HG02885 (cell line): ENCODE measurements around the gene GNG12.

Experiments used
- ATAC-seq: cut with Tn5 transposase; IDR thresholded peaks from one replicate; pipeline ENCODE4 v1.9.1; 2021; ENCODE audit warnings: mild to moderate bottlenecking; ENCODE audit not compliant: unreplicated experiment, poor library complexity

Gene GNG12

DNA sequence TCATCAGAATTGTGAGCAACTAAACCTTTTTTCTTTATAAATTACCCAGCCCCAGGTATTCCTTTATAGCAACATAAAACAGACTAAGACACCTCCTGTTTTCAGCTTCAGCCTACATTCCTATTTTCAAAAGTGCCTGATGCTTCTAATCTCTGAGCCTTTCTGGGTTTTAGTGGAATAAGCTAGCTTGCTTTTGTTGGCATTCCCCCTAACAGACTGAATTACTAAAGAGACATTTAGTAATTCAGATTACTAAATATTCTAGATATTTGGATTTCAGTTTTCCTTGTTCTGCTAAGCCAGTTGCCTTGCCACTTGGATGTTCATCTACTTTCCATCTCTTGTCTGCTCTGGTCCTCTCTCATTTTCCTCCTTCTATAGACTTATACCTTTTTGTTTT is 10.5 kb upstream of the GNG12 start:
- ATAC-seq, result no peak

DNA sequence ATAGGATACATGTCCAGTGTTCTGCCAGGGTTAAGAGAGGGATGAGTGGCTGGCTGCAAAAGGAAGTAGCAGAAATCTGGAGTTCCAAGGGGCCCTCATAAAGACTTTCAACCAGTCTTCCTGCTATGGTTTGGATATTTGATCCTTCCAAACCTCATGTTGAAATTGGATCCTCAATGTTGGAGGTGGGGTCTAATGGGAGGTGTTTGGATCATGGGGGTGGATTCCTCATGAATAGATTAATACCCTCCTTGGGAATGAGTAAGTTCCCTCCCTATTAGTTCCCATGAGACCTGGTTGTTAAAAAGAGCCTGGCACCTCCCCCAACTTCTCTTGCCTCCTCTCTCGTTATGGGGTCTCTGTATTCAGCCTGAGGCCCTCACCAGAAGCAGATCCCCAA is 10.1 kb upstream of the GNG12 start:
- ATAC-seq, result no peak

DNA sequence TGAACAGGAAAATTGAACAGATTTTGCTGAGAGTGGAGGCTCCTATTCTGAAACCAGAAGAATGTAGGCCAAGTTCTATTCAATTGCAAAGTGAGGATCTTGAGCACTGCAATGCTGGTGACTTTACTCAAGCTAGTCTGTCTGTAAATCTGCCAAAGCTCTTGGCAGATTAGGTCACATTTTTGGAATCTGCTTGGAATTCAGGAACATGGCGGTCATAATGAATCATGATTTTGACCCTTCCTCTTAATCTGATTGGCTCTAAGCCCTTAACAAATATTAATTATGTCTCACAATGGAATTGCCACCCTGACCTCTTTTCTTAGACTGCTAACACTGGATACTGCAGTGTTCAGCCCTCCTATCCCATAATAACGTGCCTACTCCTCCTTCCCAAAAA is 7.2 kb upstream of the GNG12 start:
- ATAC-seq, result no peak

DNA sequence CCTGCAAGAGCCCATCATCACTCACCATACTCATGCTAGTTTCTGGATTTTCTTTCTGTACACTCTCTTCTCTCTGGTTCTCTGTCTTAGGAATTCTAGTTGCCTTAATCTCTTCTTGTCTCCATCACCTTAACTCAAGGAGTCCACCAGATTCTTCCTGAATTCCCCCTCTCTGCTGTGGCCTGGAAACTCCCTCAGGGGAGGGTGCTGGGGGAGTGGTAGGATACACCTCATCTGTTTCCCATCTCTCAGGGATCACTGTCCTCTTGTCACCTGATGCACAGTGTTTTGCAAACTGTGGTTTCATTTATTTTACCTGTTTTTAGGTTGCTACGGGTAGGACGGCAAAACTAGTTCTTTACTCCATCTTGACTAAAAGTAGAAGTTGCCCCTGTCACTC is 6.6 kb upstream of the GNG12 start:
- no peak for ATAC-seq

DNA sequence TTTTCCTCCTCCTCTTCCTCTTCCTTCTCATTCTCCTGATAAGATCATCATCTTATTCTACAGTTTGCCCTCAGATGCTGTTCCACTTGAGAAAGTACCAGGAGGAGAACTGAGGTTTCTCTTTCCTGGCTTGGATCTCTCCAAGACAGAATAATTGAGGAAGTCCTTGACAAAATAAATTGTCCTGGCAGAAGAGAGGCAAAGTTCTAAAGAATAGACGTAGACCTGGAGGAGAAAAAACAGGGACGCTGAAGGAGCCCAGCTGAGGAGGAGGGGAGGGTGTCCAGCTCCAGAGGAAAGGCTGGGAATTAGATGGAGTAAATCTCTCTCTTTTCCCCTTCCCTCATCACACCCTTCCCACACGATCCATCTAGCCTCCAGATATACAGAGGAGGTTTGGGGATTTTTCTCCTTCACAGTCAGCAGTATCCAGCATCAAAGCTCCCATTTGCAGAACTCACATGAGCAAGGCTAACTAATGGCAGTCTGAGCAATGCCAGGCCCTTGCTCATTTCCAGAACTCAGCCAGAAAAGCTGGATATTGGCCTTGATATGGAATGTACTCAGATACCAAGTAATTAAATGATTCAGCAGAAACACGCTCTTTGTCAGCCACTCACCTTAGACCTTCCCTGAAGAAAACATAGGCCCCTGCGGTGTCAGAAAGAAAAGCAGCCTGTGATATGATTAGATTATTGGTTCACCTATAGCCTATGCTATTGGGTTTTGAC is 5.1 kb upstream of the GNG12 start:
- ATAC-seq, result no peak

DNA sequence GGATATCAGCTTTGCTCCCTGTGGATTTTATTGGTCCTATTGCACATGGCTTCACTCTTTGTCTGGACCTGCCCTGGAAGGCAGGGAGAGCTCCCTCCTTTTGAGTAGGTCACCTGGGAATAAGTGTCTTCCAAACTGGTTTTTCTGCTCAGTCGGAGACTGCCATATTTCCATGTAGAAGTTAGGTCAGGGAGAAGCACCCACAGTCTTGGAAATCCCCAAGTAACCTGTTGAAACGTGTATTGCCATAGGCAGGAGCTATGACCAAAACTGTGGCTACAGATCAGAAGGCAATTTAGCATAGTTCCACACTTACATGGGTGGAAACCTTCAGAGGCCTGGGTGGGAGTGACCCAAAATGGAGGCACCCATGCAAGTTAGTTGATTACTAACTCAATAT is 3.5 kb upstream of the GNG12 start:
- ATAC-seq, result no peak

DNA sequence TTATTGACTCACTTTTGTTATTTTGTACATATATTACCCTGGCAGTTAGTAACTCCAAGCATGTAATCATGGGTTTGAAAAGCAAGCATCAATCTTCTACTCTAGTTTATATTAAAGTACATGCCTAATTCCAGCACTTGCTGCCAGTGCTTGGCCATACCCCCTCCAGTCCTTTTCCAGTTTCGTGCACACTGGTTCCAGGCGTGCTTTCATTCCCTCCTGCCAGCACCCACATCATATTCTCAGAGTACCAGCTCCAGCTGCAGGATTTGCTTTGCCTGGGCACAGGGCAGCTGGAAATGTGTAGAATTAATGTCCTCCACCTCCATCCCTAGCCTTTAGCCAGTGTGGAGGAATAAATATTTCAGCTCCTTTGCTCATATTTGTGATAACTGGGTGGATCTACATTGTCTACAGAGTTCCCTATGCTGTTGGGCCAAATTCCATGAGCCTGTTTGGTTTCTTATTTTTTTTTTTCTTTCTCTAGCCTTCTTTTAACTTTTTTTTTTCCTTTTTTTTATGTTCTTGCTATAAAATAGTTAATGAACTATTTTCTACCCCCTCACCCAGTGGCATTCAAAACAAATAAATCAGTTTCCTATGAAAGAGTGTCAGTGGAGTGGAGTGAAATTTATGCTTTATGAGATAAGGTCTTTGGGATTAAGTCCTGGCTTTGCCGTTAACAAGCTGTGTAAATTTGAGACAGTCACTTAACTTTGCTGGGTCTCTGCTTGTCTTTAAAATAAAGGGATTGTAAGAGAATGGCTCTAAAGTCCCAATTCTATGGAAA is 2.6 kb upstream of the GNG12 start:
- no peak for ATAC-seq

DNA sequence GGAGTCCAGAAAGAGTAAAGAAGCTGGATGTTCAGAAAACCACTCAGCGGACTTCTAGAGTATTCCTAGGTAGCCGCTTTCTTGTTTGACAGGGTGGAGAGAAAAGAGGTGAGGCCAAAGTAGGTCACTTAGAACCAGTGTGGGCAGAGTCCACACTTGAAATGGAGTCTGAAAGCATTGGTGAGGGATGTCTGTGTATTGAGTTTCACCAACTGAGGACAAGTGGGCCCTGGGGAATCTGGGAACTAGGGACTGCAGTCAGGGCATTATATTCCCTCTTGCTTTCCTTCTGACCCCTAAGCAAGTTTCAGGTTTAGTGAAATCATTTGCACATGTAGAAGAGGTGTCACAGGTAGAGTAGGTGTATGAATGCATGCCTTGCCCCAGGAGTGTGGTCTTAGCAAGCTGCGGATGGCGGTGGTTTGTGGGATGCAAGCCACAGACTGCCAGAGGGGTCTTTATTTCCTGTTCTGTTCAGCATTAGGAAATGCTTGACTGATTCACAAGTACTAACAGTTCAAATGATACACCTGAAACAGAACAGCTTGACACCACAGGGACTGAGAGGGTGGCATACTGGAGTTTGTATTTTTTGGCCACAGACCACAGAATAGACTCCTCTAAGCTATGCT is 1.1 kb upstream of the GNG12 start:
- ATAC-seq, result no peak

DNA sequence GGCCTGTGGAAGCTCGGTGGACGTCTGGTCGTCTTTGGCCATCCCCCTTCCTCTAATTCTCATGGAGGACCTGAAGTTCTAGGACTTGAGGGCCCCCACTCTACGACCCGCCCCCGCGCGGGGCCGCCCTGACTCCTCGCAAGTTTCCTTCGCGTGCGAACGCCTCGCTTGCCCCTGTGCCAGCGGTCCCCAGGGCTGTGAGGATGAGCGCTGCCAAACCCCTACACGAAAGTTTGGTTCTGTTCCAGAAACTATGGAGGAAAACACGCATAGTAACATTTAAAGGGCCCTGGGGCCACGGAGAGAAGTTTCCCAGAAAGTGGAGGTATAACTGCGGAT is 304 bp upstream of the GNG12 start:
- peak; percentile 3 for ATAC-seq

DNA sequence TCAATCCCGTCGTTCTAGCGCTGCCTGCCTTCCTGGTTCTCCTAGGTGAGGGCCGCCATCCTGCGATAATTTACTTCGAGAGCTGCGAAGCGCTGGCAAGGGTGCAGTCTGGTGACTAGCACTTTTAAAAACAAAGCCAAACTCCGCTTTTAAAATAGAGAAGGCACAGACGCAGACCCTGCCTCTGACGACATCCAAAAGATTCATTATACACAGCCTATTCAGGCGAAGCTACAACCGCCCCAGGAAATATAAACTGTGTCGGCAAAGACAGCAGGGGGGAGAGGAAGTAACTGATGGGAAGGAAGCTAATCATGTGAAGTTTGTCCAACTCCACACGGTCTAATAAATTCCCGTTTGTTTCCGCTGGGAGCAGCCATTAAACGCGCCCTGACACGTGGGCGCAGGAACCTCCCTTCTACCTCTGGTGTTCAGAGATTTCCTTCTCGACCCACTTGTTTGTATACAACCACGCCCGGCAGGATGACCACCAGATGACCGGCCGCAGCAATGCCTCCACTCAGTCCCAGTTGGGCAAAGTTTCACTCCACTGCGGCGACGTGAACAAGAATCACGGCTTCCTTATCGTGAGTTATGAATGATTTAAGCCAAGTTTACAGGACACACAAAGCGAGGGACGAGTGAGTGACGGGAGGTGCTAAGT is 1.3 kb downstream of the GNG12 start:
- ATAC-seq, result no peak

DNA sequence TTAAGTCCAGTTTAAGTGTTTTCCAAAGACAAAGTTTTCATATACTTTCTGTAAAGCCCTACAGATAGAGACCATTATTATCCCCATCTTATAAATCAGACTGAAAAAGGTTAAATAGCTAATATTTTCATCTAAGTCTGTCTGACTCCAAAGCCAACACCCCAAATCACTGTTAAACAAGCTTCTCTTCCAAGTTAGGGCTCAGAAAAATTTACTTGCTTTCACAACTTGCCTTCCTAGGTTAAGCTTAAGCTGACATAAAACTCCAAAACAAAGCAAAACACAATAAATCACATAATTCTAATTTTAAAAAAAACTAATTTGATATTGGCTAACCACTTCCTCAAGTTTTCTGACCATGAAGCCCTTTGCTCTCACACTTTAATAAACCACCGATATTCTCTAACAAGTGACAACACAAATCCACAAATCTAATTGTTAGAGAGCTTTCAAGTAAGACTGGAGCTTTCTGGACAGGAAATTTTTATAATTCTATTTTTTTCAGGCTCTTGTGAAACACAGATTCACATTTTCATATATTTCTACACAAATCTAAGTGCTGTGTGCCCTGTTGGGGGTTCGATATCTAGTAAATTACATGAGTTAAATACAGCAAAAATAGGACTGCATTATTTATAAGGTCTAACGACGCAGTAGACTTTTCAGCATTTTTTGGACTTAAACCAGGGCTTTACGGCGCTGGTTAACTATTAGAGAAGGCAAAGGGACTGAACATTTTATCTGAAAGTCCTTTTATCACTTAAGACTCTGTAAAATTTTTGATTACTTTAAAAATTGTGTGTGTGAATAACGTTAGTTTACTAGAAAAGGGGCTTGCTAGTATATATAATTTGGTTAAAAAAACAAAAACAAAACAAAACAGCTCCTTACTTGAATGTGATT is 2.1 kb downstream of the GNG12 start:
- no peak for ATAC-seq

DNA sequence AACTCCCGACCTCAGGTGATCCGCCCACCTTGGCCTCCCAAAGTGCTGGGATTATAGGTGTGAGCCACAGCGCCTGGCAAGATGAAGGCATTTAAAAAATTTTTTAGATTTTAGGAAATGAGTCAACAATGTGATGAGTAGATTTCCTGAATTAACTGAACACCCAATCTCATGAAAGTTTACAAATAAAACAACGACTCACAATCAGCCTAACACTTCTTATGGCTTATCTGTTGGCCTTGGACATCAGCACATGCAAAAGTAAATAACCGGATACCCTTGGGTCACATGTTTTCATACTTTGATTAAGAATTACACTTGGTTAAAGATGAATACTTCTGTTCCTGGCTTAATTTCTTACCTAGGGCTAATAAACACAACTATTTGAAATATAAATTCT is 3.0 kb downstream of the GNG12 start:
- no peak for ATAC-seq

DNA sequence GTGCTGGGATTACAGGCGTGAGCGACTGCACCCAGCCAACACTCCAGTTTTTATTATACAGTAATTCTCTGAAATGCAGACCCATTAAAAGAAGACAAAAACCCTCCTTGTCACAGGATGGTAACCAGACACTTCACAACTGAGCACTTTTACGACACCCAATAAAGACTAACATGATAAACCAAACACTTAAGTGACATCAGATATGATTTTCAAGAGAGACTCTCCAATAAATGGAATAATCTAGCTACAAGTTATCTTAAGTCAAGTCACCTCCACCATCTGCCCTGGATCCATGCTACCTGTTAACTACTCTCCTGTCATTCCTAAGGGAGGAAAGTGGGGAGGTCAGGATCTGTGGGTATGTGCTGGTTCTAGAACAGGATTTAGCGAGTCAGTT is 5.6 kb downstream of the GNG12 start:
- ATAC-seq, result no peak

DNA sequence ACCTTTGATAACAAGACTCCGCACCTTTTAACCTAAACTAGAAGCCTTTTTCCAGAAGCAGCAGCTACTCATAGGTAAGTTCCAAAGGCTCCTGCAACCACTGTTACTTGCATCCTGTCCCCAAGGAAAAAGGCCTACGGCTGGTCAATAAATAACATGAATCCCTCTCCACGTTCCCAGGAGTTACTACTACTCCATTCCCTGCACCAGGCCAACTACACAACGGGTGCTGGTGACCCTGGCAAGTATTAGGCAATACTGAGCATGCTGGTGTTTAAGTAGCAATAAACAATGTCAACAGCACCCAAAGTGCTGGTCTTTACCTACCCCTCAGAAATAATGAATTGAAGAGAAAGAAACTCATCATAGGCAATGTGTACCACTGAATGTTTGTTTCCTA is 7.7 kb downstream of the GNG12 start:
- ATAC-seq, result no peak

DNA sequence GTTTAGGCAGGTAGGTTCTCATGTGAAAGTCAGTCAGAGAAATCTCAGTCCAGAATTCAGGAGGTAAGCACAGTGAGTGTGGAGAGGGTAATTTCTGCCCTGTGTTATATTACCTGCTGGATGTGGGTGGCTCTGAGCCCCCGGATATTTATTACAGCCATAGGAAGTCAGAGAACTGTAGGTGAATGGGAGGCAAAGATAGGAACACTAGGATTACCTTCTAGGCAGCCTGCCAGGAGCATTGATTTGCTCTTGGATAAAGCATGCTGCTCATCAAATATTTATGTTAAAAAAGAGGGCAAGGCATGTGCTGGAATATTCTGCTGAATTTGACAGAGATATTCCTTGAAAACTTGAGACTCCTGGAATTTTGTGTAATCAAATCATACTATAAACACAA is 8.5 kb downstream of the GNG12 start:
- ATAC-seq, result no peak

DNA sequence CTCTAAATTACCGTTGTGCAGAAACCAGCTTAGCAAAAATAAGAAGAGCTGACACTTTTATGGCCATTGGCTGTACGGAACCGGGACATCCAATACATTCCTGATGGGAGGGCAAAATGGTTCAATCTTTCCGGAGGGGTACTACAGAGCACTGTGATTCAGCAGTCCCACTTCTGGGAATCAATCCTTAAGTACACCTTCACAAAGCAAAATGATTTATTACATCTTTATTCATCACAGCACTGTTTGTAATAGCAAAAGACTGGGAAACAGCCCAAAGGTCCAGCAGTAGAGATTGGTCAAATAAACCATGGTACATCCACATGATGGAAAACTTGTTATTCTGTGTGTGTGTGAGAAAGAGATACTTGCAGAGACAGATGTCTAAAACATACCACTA is 9.7 kb downstream of the GNG12 start:
- ATAC-seq, result no peak

DNA sequence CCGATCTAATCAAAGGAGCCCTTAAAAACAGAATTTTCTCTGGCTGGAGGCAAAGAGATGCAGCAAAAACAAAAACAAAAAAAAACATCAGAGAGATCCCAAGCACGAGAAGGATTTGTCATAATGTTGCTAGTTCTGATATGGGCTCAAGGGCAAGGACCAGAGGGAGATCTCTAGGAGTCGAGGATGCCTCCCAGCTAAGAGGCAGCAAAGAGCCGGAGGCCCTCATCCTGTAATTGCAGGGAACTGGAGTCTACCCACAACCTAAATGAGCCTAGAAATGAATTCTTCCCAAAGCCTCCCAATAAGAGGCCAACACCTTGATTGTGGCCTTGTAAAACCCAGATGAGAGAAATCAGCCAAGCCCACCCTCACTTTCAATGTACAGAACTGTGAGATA is 12.0 kb downstream of the GNG12 start:
- no peak for ATAC-seq

DNA sequence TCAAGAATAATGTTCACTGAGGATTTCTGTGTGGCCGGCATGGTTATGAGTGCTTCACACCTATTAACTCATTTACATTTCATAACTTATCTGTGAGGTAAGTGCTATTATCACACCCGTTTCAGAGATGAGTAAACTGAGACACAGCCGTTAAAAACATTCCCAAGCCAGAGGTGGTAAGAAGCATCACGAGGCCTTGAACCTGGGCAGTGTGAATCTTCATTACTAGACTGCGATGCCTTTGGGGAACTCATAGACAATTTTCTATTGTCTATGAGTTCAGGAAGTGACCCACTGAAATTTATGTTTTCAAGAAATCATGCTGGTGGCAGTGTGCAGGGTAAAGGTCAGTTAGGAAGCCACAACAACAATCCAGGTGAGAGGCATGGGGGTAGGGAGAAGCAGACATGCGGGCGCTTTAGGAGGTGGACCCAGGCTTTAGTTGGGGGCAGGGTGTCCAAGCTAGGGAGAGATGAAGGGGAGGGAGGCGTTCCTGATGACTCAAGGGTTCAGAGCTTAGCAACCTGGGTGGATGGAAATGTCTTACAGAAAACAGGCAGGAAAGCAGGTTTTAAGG is 14.5 kb downstream of the GNG12 start:
- peak; percentile 25 for ATAC-seq

DNA sequence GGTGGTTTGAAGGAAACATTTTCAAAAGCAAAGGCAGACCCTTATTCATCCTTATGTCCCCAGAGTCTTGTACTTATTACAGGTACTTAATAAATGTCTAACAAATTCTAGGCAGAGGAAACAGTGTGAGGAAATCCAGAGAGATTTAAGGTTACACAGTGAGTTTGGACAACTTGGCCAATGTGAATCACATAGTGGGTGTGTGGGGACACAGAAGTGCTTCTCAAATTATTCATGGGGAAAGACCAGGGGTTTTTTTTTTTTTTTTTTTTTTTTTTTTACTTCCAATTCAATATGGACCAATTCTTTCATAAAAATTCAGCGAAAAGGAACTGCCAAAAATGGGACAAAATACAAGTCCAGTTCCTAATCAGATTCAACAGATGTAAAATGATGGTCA is 15.1 kb downstream of the GNG12 start:
- no peak for ATAC-seq

DNA sequence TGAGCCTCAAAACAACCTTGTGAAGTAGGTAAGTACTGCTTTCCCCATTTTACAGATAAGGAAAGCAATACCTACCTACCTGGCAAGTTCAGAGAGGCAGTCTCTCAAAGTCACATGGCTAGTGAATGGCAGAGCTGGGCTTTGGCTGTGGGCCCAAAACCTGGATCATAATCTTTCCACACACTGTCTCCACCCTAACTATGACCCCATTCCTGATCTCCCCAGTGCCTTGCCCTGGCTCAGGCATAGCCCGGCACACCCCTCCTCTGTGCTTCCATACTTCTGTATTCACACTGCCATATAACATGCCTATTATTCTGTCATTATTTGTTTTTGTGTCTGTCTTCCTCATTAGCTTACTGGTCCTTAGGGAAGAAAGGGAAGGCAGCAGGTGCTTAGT is 15.9 kb downstream of the GNG12 start:
- no peak for ATAC-seq
